ENCODE data around the gene GLI3.

Gene GLI3

DNA sequence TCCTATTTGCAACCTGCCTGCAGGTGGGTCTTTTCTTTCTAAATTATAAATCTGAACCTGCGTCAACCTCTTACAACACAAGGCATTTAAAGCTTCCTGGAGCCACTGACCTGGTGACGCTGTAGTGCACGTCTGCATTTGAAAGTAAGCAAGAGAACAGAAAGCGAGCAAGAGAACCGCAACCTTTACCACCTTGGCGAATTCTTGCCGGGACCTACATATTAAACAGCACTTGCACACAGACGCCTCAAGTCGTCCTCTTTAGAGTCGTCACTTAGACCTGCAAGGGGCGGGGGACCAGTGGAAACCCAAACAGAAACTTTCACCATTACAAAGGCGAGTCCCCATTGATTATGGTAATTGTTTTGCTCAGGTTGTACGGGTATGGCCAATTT lies 9.5 kb downstream of the GLI3 start:
- H3K36me3 ChIP-seq (ENCODE audit: control insufficient read depth in 2 of 2, insufficient read depth in 2 of 2, low read length in 2 of 2) = no peaks in the 10 kb centered on the region
- no peak overlapping the region for H3K4me3 ChIP-seq (ENCODE audit: low read length in 2 of 2)
- no peaks in the 10 kb centered on the region for H3K4me1 ChIP-seq (ENCODE audit: control insufficient read depth in 2 of 2, insufficient read depth in 2 of 2, low read length in 2 of 2)
- no peak overlapping the region for H3K27ac ChIP-seq (ENCODE audit: low read depth in 2 of 2, low read length in 2 of 2)
- peaks cover 0 to 23% of the 10 kb centered on the region in 2 donors for H3K27me3 ChIP-seq (ENCODE audit: control insufficient read depth in 2 of 2, insufficient read depth in 2 of 2, low read length in 2 of 2)
- H3K9me3 ChIP-seq (ENCODE audit: control insufficient read depth in 2 of 2, low read length in 2 of 2) = no peaks in the 10 kb centered on the region
- H3K9ac ChIP-seq (ENCODE audit: low read depth in 1 of 2, low read length in 2 of 2) = no peak overlapping the region

DNA sequence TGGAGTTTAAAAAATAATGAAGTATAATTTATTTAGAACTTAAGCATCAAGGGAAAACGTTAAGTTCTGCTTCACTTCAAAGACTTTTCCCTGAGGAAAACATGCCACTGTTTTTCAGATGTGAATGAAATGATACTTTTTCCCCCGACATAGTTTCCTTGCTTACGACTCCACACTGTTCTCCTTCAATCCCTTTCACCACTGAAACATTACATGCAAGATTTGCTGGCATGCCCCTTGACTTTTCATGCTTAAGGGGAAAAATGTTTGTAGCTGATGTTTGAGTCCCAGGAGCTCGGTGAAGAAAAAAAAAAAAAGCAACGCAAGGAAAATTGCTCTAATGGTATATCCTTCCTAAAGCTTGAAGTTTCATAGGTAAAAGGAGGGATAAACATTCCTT lies 10.0 kb downstream of the GLI3 start:
- Histone ChIP-seq H3K36me3 (ENCODE audit: control insufficient read depth in 2 of 2, insufficient read depth in 2 of 2, low read length in 2 of 2) (no peaks in the 10 kb centered on the region), H3K4me3 (ENCODE audit: low read length in 2 of 2) (no peak overlapping the region), H3K9me3 (ENCODE audit: control insufficient read depth in 2 of 2, low read length in 2 of 2) (no peaks in the 10 kb centered on the region), H3K27me3 (ENCODE audit: control insufficient read depth in 2 of 2, insufficient read depth in 2 of 2, low read length in 2 of 2) (peaks cover 0 to 23% of the 10 kb centered on the region in 2 donors), H3K27ac (ENCODE audit: low read depth in 2 of 2, low read length in 2 of 2) (no peak overlapping the region), H3K9ac (ENCODE audit: low read depth in 1 of 2, low read length in 2 of 2) (no peak overlapping the region), H3K4me1 (ENCODE audit: control insufficient read depth in 2 of 2, insufficient read depth in 2 of 2, low read length in 2 of 2) (no peaks in the 10 kb centered on the region)

DNA sequence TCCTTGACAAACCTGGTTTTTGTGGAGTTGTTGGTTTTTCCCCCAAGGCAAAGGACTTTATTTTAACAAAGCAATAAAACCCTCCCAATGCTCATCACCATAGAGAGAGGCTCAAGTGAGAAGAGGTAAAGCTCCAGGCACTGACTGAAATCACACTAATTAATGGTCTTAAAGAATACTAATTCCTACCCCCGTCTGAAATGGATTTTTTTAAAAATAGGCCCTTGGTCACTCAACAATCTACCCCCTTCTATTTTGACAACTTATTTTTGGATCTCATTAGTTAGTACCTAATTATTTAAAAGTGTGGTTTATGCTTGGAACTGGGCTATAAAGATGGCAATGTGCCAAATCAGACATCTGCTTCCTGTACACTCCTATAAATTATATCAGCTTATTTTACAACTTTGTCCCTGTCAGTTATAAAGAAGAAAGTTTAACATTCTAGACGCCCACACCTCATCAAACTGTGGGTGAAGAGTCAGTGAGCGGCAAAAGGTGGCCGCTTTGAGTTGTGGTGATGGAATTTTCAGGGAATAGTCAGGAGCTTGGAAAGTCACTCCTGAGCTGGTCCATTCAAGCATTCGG lies 10.6 kb downstream of the GLI3 start:
- H3K9ac ChIP-seq (ENCODE audit: low read depth in 1 of 2, low read length in 2 of 2) = no peak overlapping the region
- no peaks in the 10 kb centered on the region for H3K4me1 ChIP-seq (ENCODE audit: control insufficient read depth in 2 of 2, insufficient read depth in 2 of 2, low read length in 2 of 2)
- peaks cover 0 to 23% of the 10 kb centered on the region in 2 donors for H3K27me3 ChIP-seq (ENCODE audit: control insufficient read depth in 2 of 2, insufficient read depth in 2 of 2, low read length in 2 of 2)
- no peaks in the 10 kb centered on the region for H3K9me3 ChIP-seq (ENCODE audit: control insufficient read depth in 2 of 2, low read length in 2 of 2)
- no peak overlapping the region for H3K27ac ChIP-seq (ENCODE audit: low read depth in 2 of 2, low read length in 2 of 2)
- H3K36me3 ChIP-seq (ENCODE audit: control insufficient read depth in 2 of 2, insufficient read depth in 2 of 2, low read length in 2 of 2) = no peaks in the 10 kb centered on the region
- H3K4me3 ChIP-seq (ENCODE audit: low read length in 2 of 2) = no peak overlapping the region

- Histone ChIP-seq H3K27ac (ENCODE audit: low read depth in 2 of 2, low read length in 2 of 2) (no peak overlapping the region), H3K4me1 (ENCODE audit: control insufficient read depth in 2 of 2, insufficient read depth in 2 of 2, low read length in 2 of 2) (no peaks in the 10 kb centered on the region), H3K9me3 (ENCODE audit: control insufficient read depth in 2 of 2, low read length in 2 of 2) (no peaks in the 10 kb centered on the region), H3K36me3 (ENCODE audit: control insufficient read depth in 2 of 2, insufficient read depth in 2 of 2, low read length in 2 of 2) (no peaks in the 10 kb centered on the region), H3K4me3 (ENCODE audit: low read length in 2 of 2) (no peak overlapping the region), H3K27me3 (ENCODE audit: control insufficient read depth in 2 of 2, insufficient read depth in 2 of 2, low read length in 2 of 2) (peaks cover 0 to 23% of the 10 kb centered on the region in 2 donors), H3K9ac (ENCODE audit: low read depth in 1 of 2, low read length in 2 of 2) (no peak overlapping the region)
These were observed 12.5 kb downstream of the GLI3 start for GRCh38 chr7:42224391-42225003.

- Histone ChIP-seq H3K9ac (ENCODE audit: low read depth in 1 of 2, low read length in 2 of 2) (no peak overlapping the region), H3K27ac (ENCODE audit: low read depth in 2 of 2, low read length in 2 of 2) (no peak overlapping the region), H3K9me3 (ENCODE audit: control insufficient read depth in 2 of 2, low read length in 2 of 2) (no peaks in the 10 kb centered on the region), H3K36me3 (ENCODE audit: control insufficient read depth in 2 of 2, insufficient read depth in 2 of 2, low read length in 2 of 2) (no peaks in the 10 kb centered on the region), H3K4me3 (ENCODE audit: low read length in 2 of 2) (no peak overlapping the region), H3K4me1 (ENCODE audit: control insufficient read depth in 2 of 2, insufficient read depth in 2 of 2, low read length in 2 of 2) (no peaks in the 10 kb centered on the region), H3K27me3 (ENCODE audit: control insufficient read depth in 2 of 2, insufficient read depth in 2 of 2, low read length in 2 of 2) (peaks cover 0 to 14% of the 10 kb centered on the region in 2 donors)
These were observed 14.1 kb downstream of the GLI3 start for GRCh38 chr7:42222891-42223290.

- H3K27me3 ChIP-seq (ENCODE audit: control insufficient read depth in 2 of 2, insufficient read depth in 2 of 2, low read length in 2 of 2) = peaks cover 0 to 7% of the 10 kb centered on the region in 2 donors
- no peak overlapping the region for H3K9ac ChIP-seq (ENCODE audit: low read depth in 1 of 2, low read length in 2 of 2)
- no peak overlapping the region for H3K4me3 ChIP-seq (ENCODE audit: low read length in 2 of 2)
- no peak overlapping the region for H3K27ac ChIP-seq (ENCODE audit: low read depth in 2 of 2, low read length in 2 of 2)
- no peaks in the 10 kb centered on the region for H3K9me3 ChIP-seq (ENCODE audit: control insufficient read depth in 2 of 2, low read length in 2 of 2)
- H3K4me1 ChIP-seq (ENCODE audit: control insufficient read depth in 2 of 2, insufficient read depth in 2 of 2, low read length in 2 of 2) = no peaks in the 10 kb centered on the region
- H3K36me3 ChIP-seq (ENCODE audit: control insufficient read depth in 2 of 2, insufficient read depth in 2 of 2, low read length in 2 of 2) = no peaks in the 10 kb centered on the region
These were observed 14.9 kb downstream of the GLI3 start for GRCh38 chr7:42222125-42222524.

GRCh38 chr7:42221304-42221703 lies 15.7 kb downstream of the GLI3 start:
- H3K27ac ChIP-seq (ENCODE audit: low read depth in 2 of 2, low read length in 2 of 2) = no peak overlapping the region
- no peak overlapping the region for H3K9ac ChIP-seq (ENCODE audit: low read depth in 1 of 2, low read length in 2 of 2)
- no peaks in the 10 kb centered on the region for H3K27me3 ChIP-seq (ENCODE audit: control insufficient read depth in 2 of 2, insufficient read depth in 2 of 2, low read length in 2 of 2)
- H3K4me3 ChIP-seq (ENCODE audit: low read length in 2 of 2) = no peak overlapping the region
- no peaks in the 10 kb centered on the region for H3K4me1 ChIP-seq (ENCODE audit: control insufficient read depth in 2 of 2, insufficient read depth in 2 of 2, low read length in 2 of 2)
- H3K9me3 ChIP-seq (ENCODE audit: control insufficient read depth in 2 of 2, low read length in 2 of 2) = no peaks in the 10 kb centered on the region
- H3K36me3 ChIP-seq (ENCODE audit: control insufficient read depth in 2 of 2, insufficient read depth in 2 of 2, low read length in 2 of 2) = no peaks in the 10 kb centered on the region

- no peak overlapping the region for H3K4me3 ChIP-seq (ENCODE audit: low read length in 2 of 2)
- no peak overlapping the region for H3K27ac ChIP-seq (ENCODE audit: low read depth in 2 of 2, low read length in 2 of 2)
- no peaks in the 10 kb centered on the region for H3K27me3 ChIP-seq (ENCODE audit: control insufficient read depth in 2 of 2, insufficient read depth in 2 of 2, low read length in 2 of 2)
- no peaks in the 10 kb centered on the region for H3K36me3 ChIP-seq (ENCODE audit: control insufficient read depth in 2 of 2, insufficient read depth in 2 of 2, low read length in 2 of 2)
- no peaks in the 10 kb centered on the region for H3K9me3 ChIP-seq (ENCODE audit: control insufficient read depth in 2 of 2, low read length in 2 of 2)
- H3K9ac ChIP-seq (ENCODE audit: low read depth in 1 of 2, low read length in 2 of 2) = no peak overlapping the region
- H3K4me1 ChIP-seq (ENCODE audit: control insufficient read depth in 2 of 2, insufficient read depth in 2 of 2, low read length in 2 of 2) = no peaks in the 10 kb centered on the region
These were observed 17.6 kb downstream of the GLI3 start for GRCh38 chr7:42219447-42219846.

DNA sequence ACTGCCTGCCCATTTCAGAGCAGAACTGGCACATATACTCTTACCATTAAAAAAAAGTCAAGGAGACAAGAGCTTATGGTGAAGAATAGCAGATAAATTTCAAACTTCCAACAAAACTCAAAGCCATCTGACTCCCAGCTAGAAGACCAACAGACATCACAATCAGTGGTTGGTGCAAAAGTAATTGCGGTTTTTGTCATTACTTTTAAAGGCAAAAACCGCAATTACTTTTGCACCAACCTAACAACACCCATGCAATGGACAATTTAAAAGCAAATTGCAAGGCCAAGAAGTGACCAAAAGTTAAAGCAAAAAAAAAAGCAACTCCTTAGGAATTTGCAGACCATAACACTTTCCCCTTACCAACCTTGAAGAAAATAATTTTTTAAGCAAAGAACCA lies 18.8 kb downstream of the GLI3 start:
- Histone ChIP-seq H3K27ac (ENCODE audit: low read depth in 2 of 2, low read length in 2 of 2) (no peak overlapping the region), H3K4me3 (ENCODE audit: low read length in 2 of 2) (no peak overlapping the region)

GRCh38 chr7:42217548-42217947 lies 19.5 kb downstream of the GLI3 start:
- no peak overlapping the region for H3K9ac ChIP-seq (ENCODE audit: low read depth in 1 of 2, low read length in 2 of 2)
- no peak overlapping the region for H3K4me3 ChIP-seq (ENCODE audit: low read length in 2 of 2)
- H3K9me3 ChIP-seq (ENCODE audit: control insufficient read depth in 2 of 2, low read length in 2 of 2) = no peaks in the 10 kb centered on the region
- no peaks in the 10 kb centered on the region for H3K36me3 ChIP-seq (ENCODE audit: control insufficient read depth in 2 of 2, insufficient read depth in 2 of 2, low read length in 2 of 2)
- no peaks in the 10 kb centered on the region for H3K4me1 ChIP-seq (ENCODE audit: control insufficient read depth in 2 of 2, insufficient read depth in 2 of 2, low read length in 2 of 2)
- no peaks in the 10 kb centered on the region for H3K27me3 ChIP-seq (ENCODE audit: control insufficient read depth in 2 of 2, insufficient read depth in 2 of 2, low read length in 2 of 2)
- H3K27ac ChIP-seq (ENCODE audit: low read depth in 2 of 2, low read length in 2 of 2) = no peak overlapping the region

More for the DNA sequence above, 18.8 kb downstream of the GLI3 start:
- Histone ChIP-seq H3K9ac (ENCODE audit: low read depth in 1 of 2, low read length in 2 of 2) (no peak overlapping the region), H3K4me1 (ENCODE audit: control insufficient read depth in 2 of 2, insufficient read depth in 2 of 2, low read length in 2 of 2) (no peaks in the 10 kb centered on the region), H3K27me3 (ENCODE audit: control insufficient read depth in 2 of 2, insufficient read depth in 2 of 2, low read length in 2 of 2) (no peaks in the 10 kb centered on the region), H3K9me3 (ENCODE audit: control insufficient read depth in 2 of 2, low read length in 2 of 2) (no peaks in the 10 kb centered on the region), H3K36me3 (ENCODE audit: control insufficient read depth in 2 of 2, insufficient read depth in 2 of 2, low read length in 2 of 2) (no peaks in the 10 kb centered on the region)
